Endothelial cell of umbilical vein (primary cell): ENCODE results near the gene HFE. TPM values are rescaled to one million over a fixed set of nuclear protein-coding genes. Genes with fewer than 3 reads are reported as not detected.

Source experiments
- BruUV-seq: library from RNA; stranded (reverse); fragments of 400-500 nt; replicated peaks from 2 replicates; lab custom pipeline; 2021; lab: Mats Ljungman, UMichigan
- CTCF ChIA-PET: fragments of 300-600, 350-600 bp; sonication (Branson Sonifier 250); formaldehyde crosslinking; loops from one replicate; lab custom pipeline; 2021; ENCODE audit warnings: antibody characterized with exemption, inconsistent platforms; lab: Charles Lee
- POLR2A ChIA-PET: fragments of 300-600, 350-600 bp; sonication (Branson Sonifier 250); formaldehyde crosslinking; loops from one replicate; lab custom pipeline; 2021; ENCODE audit warnings: antibody characterized with exemption, inconsistent platforms; lab: Charles Lee
- DNase-seq: peaks from one replicate; pipeline ENCODE4 v3.0.0-alpha.2; 2011; ENCODE audit warnings: low read depth, low spot score
- FAIRE-seq: peaks from 2 replicates; lab custom pipeline; 2011; peaks lifted over from hg19 to GRCh38; lab: Jason Lieb, UNC
- H2AFZ ChIP-seq: 2 replicates; pipeline ENCODE4 v1.6.0; 2012; ENCODE audit warnings: low read depth, low read length, control low read depth, inconsistent platforms
- H3K27ac ChIP-seq: 2 replicates; pipeline ENCODE4 v1.5.1; 2011; ENCODE audit warnings: low read depth, mild to moderate bottlenecking, control low read depth, low read length, moderate library complexity; ENCODE audit not compliant: insufficient read depth
- H3K27me3 ChIP-seq, 2 experiments: 2 replicates each; pipeline versions ENCODE4 v1.6.0 to v1.6.1; 2011; ENCODE audit warnings: low read length in 2 of 2, mixed read lengths in 1 of 2; ENCODE audit not compliant: control insufficient read depth in 2 of 2, insufficient read depth in 2 of 2
- H3K36me3 ChIP-seq, 2 experiments: 2 replicates in 1 of 2; 3 replicates in 1 of 2; pipeline ENCODE4 v1.5.1; 2011; ENCODE audit warnings: low read length in 2 of 2, mild to moderate bottlenecking in 1 of 2, moderate library complexity in 1 of 2; ENCODE audit not compliant: control insufficient read depth in 2 of 2, insufficient read depth in 2 of 2; ENCODE audit errors: extremely low read depth in 1 of 2
- H3K4me1 ChIP-seq: 3 replicates; pipeline ENCODE4 v1.5.1; 2011; ENCODE audit warnings: mild to moderate bottlenecking, low read length; ENCODE audit not compliant: control insufficient read depth, insufficient read depth; ENCODE audit errors: extremely low read depth
- H3K4me2 ChIP-seq: 2 replicates; pipeline ENCODE4 v1.6.1; 2011; ENCODE audit warnings: low read length, control low read depth, mixed read lengths; ENCODE audit not compliant: insufficient read depth
- H3K4me3 ChIP-seq, 3 experiments: fragments of 200-600 bp in 1 of 3; sonication (generic), shearing (Covaris generic) in 1 of 3; replicated peaks in 1 of 3; 2 replicates each; pipeline ENCODE4 v1.5.1; 2011 to 2016; ENCODE audit warnings: control low read depth in 3 of 3, low read length in 3 of 3, mild to moderate bottlenecking in 2 of 3, inconsistent platforms in 1 of 3, low read depth in 1 of 3, moderate library complexity in 1 of 3; ENCODE audit not compliant: insufficient read depth in 1 of 3
- H3K79me2 ChIP-seq: 2 replicates; pipeline ENCODE4 v1.6.0; 2012; ENCODE audit warnings: low read length, inconsistent platforms; ENCODE audit not compliant: control insufficient read depth, insufficient read depth
- H3K9ac ChIP-seq: replicated peaks from 2 replicates; pipeline ENCODE3; 2011; ENCODE audit warnings: low read length, control low read depth; ENCODE audit not compliant: insufficient read depth; ENCODE audit errors: extremely low read depth
- H3K9me1 ChIP-seq: replicated peaks from 3 replicates; pipeline ENCODE4 v1.6.0; 2011; ENCODE audit warnings: mild to moderate bottlenecking, low read length; ENCODE audit not compliant: control insufficient read depth, insufficient read depth; ENCODE audit errors: extremely low read depth
- H3K9me3 ChIP-seq: replicated peaks from 2 replicates; pipeline ENCODE4 v1.5.1; 2012; ENCODE audit warnings: low read length, inconsistent platforms; ENCODE audit not compliant: control insufficient read depth, insufficient read depth
- H4K20me1 ChIP-seq: replicated peaks from 2 replicates; pipeline ENCODE3; 2011; ENCODE audit warnings: mild to moderate bottlenecking, low read length; ENCODE audit not compliant: control insufficient read depth, insufficient read depth; ENCODE audit errors: extremely low read depth
- EZH2 ChIP-seq: IDR thresholded peaks from 2 replicates; pipeline ENCODE4 v1.6.1; 2012; ENCODE audit warnings: borderline replicate concordance, low read depth, mild to moderate bottlenecking, moderate library complexity, low read length, inconsistent platforms; ENCODE audit not compliant: severe bottlenecking
- FOS ChIP-seq: IDR thresholded peaks from 2 replicates; pipeline ENCODE4 v1.6.1; 2011; ENCODE audit warnings: mild to moderate bottlenecking, low read length, moderate library complexity, borderline replicate concordance; ENCODE audit not compliant: insufficient read depth
- GATA2 ChIP-seq: IDR thresholded peaks from 2 replicates; pipeline ENCODE4 v1.7.0; 2011; ENCODE audit warnings: low read depth, mild to moderate bottlenecking, moderate library complexity, mixed read lengths, low read length; ENCODE audit not compliant: insufficient read length, insufficient read depth
- JUN ChIP-seq: IDR thresholded peaks from 2 replicates; pipeline ENCODE4 v1.6.1; 2011; ENCODE audit warnings: borderline replicate concordance, low read depth; ENCODE audit not compliant: insufficient read length, insufficient read depth
- MYC ChIP-seq: IDR thresholded peaks from one replicate; pipeline ENCODE4 v1.6.1; 2011; ENCODE audit warnings: mild to moderate bottlenecking, low read depth, low read length
- POLR2A ChIP-seq: IDR thresholded peaks from 2 replicates; pipeline ENCODE4 v1.6.1; 2012; ENCODE audit warnings: low read depth, mild to moderate bottlenecking, control low read depth, low read length
- POLR2AphosphoS5 ChIP-seq: IDR thresholded peaks from 2 replicates; pipeline ENCODE4 v1.6.1; 2012; ENCODE audit warnings: low read depth, mild to moderate bottlenecking, control low read depth, low read length, moderate library complexity; ENCODE audit not compliant: insufficient read depth
- dilution Hi-C: fragments of 300-500 bp; cut with MboI; formaldehyde crosslinking; loops from one replicate; pipeline ENCODE4 v1.15.0; 2019; ENCODE audit warnings: low sequenced_read_pairs; ENCODE audit not compliant: extremely low pct_ligation_motif_present
- intact Hi-C: fragments of 100-400 bp; cut with micrococcal nuclease; formaldehyde crosslinking; loops from one replicate; pipeline ENCODE4 v1.10.0; 2022
- polyA plus RNA-seq, 4 experiments: library from polyadenylated mRNA; depleted of rRNA in 3 of 4; stranded (reverse) in 3 of 4; unstranded in 1 of 4; fragments of >200 nt; gene quantifications; 2 replicates each; pipeline versions ENCODE4 v1.2.1 to v1.2.3, GENCODE V29; 2011 to 2012; ENCODE audit warnings: missing spikeins in 1 of 4
- total RNA-seq: library from RNA; stranded (reverse); gene quantifications from 2 replicates; pipeline ENCODE4 v1.2.3, GENCODE V29; 2021
- TF ChIP-seq, protein P1 (sequence below): IDR thresholded peaks from 2 replicates; pipeline ENCODE4 v1.6.1; 2011; ENCODE audit not compliant: insufficient read depth, insufficient read length
- TF ChIP-seq, protein P2 (sequence below), 2 donors: IDR thresholded peaks; 1 replicate in 1 of 2; 2 replicates in 1 of 2; pipeline ENCODE4 v1.5.1; 2011; ENCODE audit warnings: low read length in 2 of 2, mild to moderate bottlenecking in 2 of 2, moderate library complexity in 2 of 2, control low read depth in 1 of 2, inconsistent platforms in 1 of 2, low read depth in 1 of 2; ENCODE audit not compliant: insufficient read depth in 1 of 2; ENCODE audit errors: extremely low read depth in 1 of 2

The HFE gene
- total and polyA plus RNA-seq, 2 donors (not counting 3 experiments of a cell fraction or from before 2014, with no cell fraction given): 6.3 to 8.1 TPM

DNA sequence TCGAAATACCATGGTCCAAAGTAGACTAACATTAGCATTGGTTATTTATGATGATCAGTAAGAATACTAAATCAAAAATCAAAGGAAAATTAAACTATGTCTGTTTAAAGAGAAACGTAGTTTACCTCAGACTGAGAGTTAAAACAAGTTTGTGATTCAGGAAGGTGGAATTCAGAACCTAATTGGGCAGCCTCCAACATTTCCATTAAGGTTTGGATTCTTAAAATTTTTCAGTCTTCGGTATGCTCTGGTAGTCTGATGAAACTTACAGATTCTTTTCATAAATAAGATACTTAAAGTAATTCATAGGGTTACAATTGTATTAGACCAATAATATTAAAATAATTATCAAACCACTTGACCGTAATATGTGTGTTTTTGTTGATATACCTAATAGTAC lies 18.6 kb downstream of the HFE start:
- TF ChIP-seq EZH2 (no peak), FOS (no peak), GATA2 (no peak), MYC (no peak), POLR2AphosphoS5 (no peak), JUN (no peak), POLR2A (no peak)
- TF ChIP-seq, protein P1, sequence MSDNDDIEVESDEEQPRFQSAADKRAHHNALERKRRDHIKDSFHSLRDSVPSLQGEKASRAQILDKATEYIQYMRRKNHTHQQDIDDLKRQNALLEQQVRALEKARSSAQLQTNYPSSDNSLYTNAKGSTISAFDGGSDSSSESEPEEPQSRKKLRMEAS: no peak
- TF ChIP-seq, protein P2, sequence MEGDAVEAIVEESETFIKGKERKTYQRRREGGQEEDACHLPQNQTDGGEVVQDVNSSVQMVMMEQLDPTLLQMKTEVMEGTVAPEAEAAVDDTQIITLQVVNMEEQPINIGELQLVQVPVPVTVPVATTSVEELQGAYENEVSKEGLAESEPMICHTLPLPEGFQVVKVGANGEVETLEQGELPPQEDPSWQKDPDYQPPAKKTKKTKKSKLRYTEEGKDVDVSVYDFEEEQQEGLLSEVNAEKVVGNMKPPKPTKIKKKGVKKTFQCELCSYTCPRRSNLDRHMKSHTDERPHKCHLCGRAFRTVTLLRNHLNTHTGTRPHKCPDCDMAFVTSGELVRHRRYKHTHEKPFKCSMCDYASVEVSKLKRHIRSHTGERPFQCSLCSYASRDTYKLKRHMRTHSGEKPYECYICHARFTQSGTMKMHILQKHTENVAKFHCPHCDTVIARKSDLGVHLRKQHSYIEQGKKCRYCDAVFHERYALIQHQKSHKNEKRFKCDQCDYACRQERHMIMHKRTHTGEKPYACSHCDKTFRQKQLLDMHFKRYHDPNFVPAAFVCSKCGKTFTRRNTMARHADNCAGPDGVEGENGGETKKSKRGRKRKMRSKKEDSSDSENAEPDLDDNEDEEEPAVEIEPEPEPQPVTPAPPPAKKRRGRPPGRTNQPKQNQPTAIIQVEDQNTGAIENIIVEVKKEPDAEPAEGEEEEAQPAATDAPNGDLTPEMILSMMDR (IDR thresholded peaks at IDR 0.05; ENCODE audit: extremely low read depth in 1 of 2, insufficient read depth in 1 of 2, low read depth in 1 of 2, low read length in 2 of 2): no peak
- no peaks in the 10 kb centered on the region for H3K9me3 ChIP-seq
- H3K27me3 ChIP-seq: peaks cover under 1 to 4% of the 10 kb centered on the region in 2 experiments
- H4K20me1 ChIP-seq: no peaks in the 10 kb centered on the region
- dilution Hi-C loops (no loop called here), intact Hi-C loops (no loop called here)
- FAIRE-seq (no peak), DNase-seq (no peak)
- ChIA-PET CTCF (interaction anchor here (0.7 to 1.1 kb wide), 2 partner anchors 17 to 42 kb away, joined by 3 read pairs; a partner anchor contains a TSS), POLR2A (interaction anchor here (0.7 kb wide), 1 partner anchor 125 kb away, joined by 3 read pairs; no protein-coding TSS in a partner anchor)
- H3K4me1 ChIP-seq: peaks cover 18% of the 10 kb centered on the region
- no peak overlapping the region for H3K4me2 ChIP-seq
- no peak overlapping the region for H3K9ac ChIP-seq
- H2AFZ ChIP-seq: no peak overlapping the region
- no TSS peak for BruUV-seq
- no peaks in the 10 kb centered on the region for H3K9me1 ChIP-seq
- no peaks in the 10 kb centered on the region for H3K36me3 ChIP-seq
- H3K4me3 ChIP-seq: no peak overlapping the region
- no peak overlapping the region for H3K27ac ChIP-seq
- H3K79me2 ChIP-seq: no peaks in the 10 kb centered on the region
